Measurements from ENCODE around the gene GRIN2C. TPM values are rescaled to one million over a fixed set of nuclear protein-coding genes. Genes with fewer than 3 reads are reported as not detected.

Gene GRIN2C
- total RNA-seq, 3 donors from 2014 or later: 0.08 TPM; not detected in 2

Other genes with a start within 250 kb of the GRIN2C start
- not detected for gene CD300E, start 236.1 kb downstream of the GRIN2C start, total RNA-seq
- gene CD300LF, start 147.0 kb downstream of the GRIN2C start, total RNA-seq: not detected
- gene RAB37, start 122.6 kb downstream of the GRIN2C start, total RNA-seq: under 1 TPM; 0.29 to 0.98 (median 0.33) TPM
- 100 to 1,000 TPM; 124 to 138 (median 137) TPM for gene NHERF1, start 111.3 kb downstream of the GRIN2C start, total RNA-seq
- gene NAT9, start 83.5 kb downstream of the GRIN2C start, total RNA-seq: 10 to 100 TPM; 63.1 to 68.7 (median 65.9) TPM
- 10 to 100 TPM in 1 of 3 donors, 1 to 10 TPM in 2; 6.1 to 12.0 (median 7.0) TPM for gene FDXR, start 13.1 kb upstream of the GRIN2C start, total RNA-seq
- not detected for gene FADS6, start 33.7 kb upstream of the GRIN2C start, total RNA-seq
- not detected for gene USH1G, start 63.4 kb upstream of the GRIN2C start, total RNA-seq
- not detected for gene OTOP2, start 64.4 kb upstream of the GRIN2C start, total RNA-seq
- gene OTOP3, start 76.0 kb upstream of the GRIN2C start, total RNA-seq: not detected
- 1 to 10 TPM; 1.3 to 2.1 (median 2.0) TPM for gene HID1, start 112.9 kb upstream of the GRIN2C start, total RNA-seq
- gene CDR2L, start 127.7 kb upstream of the GRIN2C start, total RNA-seq: 1 to 10 TPM in 2 of 3 donors, under 1 TPM in 1; 0.84 to 1.3 (median 1.0) TPM
- gene MRPL58, start 152.8 kb upstream of the GRIN2C start, total RNA-seq: 10 to 100 TPM; 70.8 to 82.5 (median 81.1) TPM
- 100 to 1,000 TPM; 128 to 158 (median 147) TPM for gene ATP5PD, start 187.1 kb upstream of the GRIN2C start, total RNA-seq
- 10 to 100 TPM; 18.5 to 23.9 (median 22.2) TPM for gene KCTD2, start 187.3 kb upstream of the GRIN2C start, total RNA-seq
- 1 to 10 TPM in 1 of 3 donors, under 1 TPM in 2; 0.53 to 1.2 (median 0.55) TPM for gene SLC16A5, start 228.1 kb upstream of the GRIN2C start, total RNA-seq

All from activated T-cell treated with anti-CD3 and anti-CD28 coated beads, Interleukin-2, amount 50 U/mL, for 4 hours (primary cell).